Mesothelial cell of epicardium (in vitro differentiated cells): ENCODE data around the gene CDX1. TPM values are rescaled to one million over a fixed set of nuclear protein-coding genes. Genes with fewer than 3 reads are reported as not detected.
"Not testable (repeated sequence)": the region's sequence is repeated elsewhere in the genome, so short reads cannot be mapped to it uniquely, and the experiment has no call there.

Source experiments
- DNase-seq, 2 experiments: peaks; one replicate each; pipeline ENCODE4 v3.0.0; 2021; ENCODE audit warnings: low spot score in 2 of 2; ENCODE audit not compliant: unreplicated experiment in 2 of 2
- H3K27ac Mint-ChIP-seq: 2 replicates; pipeline ENCODE4 v1.8.0; 2021; ENCODE audit warnings: mixed read lengths
- H3K27me3 Mint-ChIP-seq: 2 replicates; pipeline ENCODE4 v1.8.0; 2021; ENCODE audit warnings: low read depth, mixed read lengths
- H3K36me3 Mint-ChIP-seq: 2 replicates; pipeline ENCODE4 v1.8.0; 2021; ENCODE audit warnings: mixed read lengths
- H3K4me1 Mint-ChIP-seq: 2 replicates; pipeline ENCODE4 v1.8.0; 2021; ENCODE audit warnings: mixed read lengths
- H3K4me3 Mint-ChIP-seq: 2 replicates; pipeline ENCODE4 v1.8.0; 2021; ENCODE audit warnings: mild to moderate bottlenecking, moderate library complexity, mixed read lengths
- H3K9me3 Mint-ChIP-seq: 2 replicates; pipeline ENCODE4 v1.8.0; 2021; ENCODE audit warnings: mixed read lengths
- CTCF ChIP-seq: fragments of 200-600 bp; sonication (generic); IDR thresholded peaks from one replicate; pipeline ENCODE4 v1.5.0; 2021; ENCODE audit warnings: antibody characterized with exemption; ENCODE audit not compliant: unreplicated experiment
- total RNA-seq: library from RNA; stranded (reverse); gene quantifications from 3 replicates; pipeline ENCODE4 v1.2.1, GENCODE V29; 2021

CDX1 gene
- total RNA-seq, 1 donor from 2014 or later: 0.51 TPM

- H3K27me3 Mint-ChIP-seq: no peaks in the 10 kb centered on the region
- H3K36me3 Mint-ChIP-seq: no peaks in the 10 kb centered on the region
- no peaks in the 10 kb centered on the region for H3K9me3 Mint-ChIP-seq
- H3K4me3 Mint-ChIP-seq: no peak overlapping the region
- TF ChIP-seq CTCF: no peak
- DNase-seq: no peak
- no peak overlapping the region for H3K27ac Mint-ChIP-seq
- H3K4me1 Mint-ChIP-seq: no peaks in the 10 kb centered on the region
Measured at GRCh38 chr5:150227606-150228273, 61.2 kb downstream of the CDX1 start.

GRCh38 chr5:150229571-150229970 is 63.0 kb downstream of the CDX1 start:
- no peaks in the 10 kb centered on the region for H3K9me3 Mint-ChIP-seq
- no peak for TF ChIP-seq CTCF
- DNase-seq: no peak
- no peaks in the 10 kb centered on the region for H3K27me3 Mint-ChIP-seq
- H3K4me3 Mint-ChIP-seq: no peak overlapping the region
- H3K36me3 Mint-ChIP-seq: no peaks in the 10 kb centered on the region
- H3K4me1 Mint-ChIP-seq: no peaks in the 10 kb centered on the region
- H3K27ac Mint-ChIP-seq: no peak overlapping the region

- Mint-ChIP-seq H3K4me1 (peaks cover 5% of the 10 kb centered on the region), H3K9me3 (no peaks in the 10 kb centered on the region), H3K27me3 (no peaks in the 10 kb centered on the region), H3K27ac (no peak overlapping the region), H3K4me3 (no peak overlapping the region), H3K36me3 (no peaks in the 10 kb centered on the region)
- TF ChIP-seq CTCF: no peak
- no peak for DNase-seq
Measured at GRCh38 chr5:150230842-150231241, 64.3 kb downstream of the CDX1 start.

GRCh38 chr5:150233706-150234105 is 67.1 kb downstream of the CDX1 start:
- H3K27ac Mint-ChIP-seq, H3K36me3 Mint-ChIP-seq, H3K9me3 Mint-ChIP-seq, DNase-seq, H3K27me3 Mint-ChIP-seq, H3K4me1 Mint-ChIP-seq, H3K4me3 Mint-ChIP-seq: not testable (repeated sequence)

Other genes starting within 250 kb of the CDX1 start
- 0.18 to 0.38 TPM (median 0.29 TPM) in 3 replicates for gene PDE6A, start 222.0 kb upstream of the CDX1 start, total RNA-seq
- 15.4 to 16.5 TPM (median 15.9 TPM) in 3 replicates for gene SLC26A2, start 206.0 kb upstream of the CDX1 start, total RNA-seq
- 3.9 to 4.8 TPM (median 4.7 TPM) in 3 replicates for gene TIGD6, start 166.1 kb upstream of the CDX1 start, total RNA-seq
- gene HMGXB3, start 166.0 kb upstream of the CDX1 start, total RNA-seq: 49.6 to 53.1 TPM (median 52.8 TPM) in 3 replicates
- 0.07 to 0.27 TPM (median 0.18 TPM) in 3 replicates for gene CSF1R, start 80.2 kb upstream of the CDX1 start, total RNA-seq
- 100 to 105 TPM (median 102 TPM) in 3 replicates for gene PDGFRB, start 10.9 kb upstream of the CDX1 start, total RNA-seq
- not detected in 3 replicates for gene SLC6A7, start 23.3 kb downstream of the CDX1 start, total RNA-seq
- gene CAMK2A, start 123.0 kb downstream of the CDX1 start, total RNA-seq: 3.9 to 4.1 TPM (median 4.0 TPM) in 3 replicates
- gene ARSI, start 136.1 kb downstream of the CDX1 start, total RNA-seq: 18.5 to 19.1 TPM (median 18.8 TPM) in 3 replicates
- 53.7 to 58.8 TPM (median 55.7 TPM) in 3 replicates for gene TCOF1, start 190.9 kb downstream of the CDX1 start, total RNA-seq
- 16.1 to 17.1 TPM (median 16.9 TPM) in 3 replicates for gene CD74, start 246.1 kb downstream of the CDX1 start, total RNA-seq